GM12873 (cell line): Measurements from ENCODE around the gene ICE1.

Source experiments
- CTCF ChIP-seq: IDR thresholded peaks from 2 replicates; pipeline ENCODE4 v1.5.1; 2012; ENCODE audit warnings: low read depth, mild to moderate bottlenecking, moderate library complexity, low read length, control low read depth; ENCODE audit not compliant: insufficient read depth; ENCODE audit errors: missing control alignments

ICE1 gene

GRCh38 chr5:5381310-5381913, 41.1 kb upstream of the ICE1 start:
- no peak for TF ChIP-seq CTCF

GRCh38 chr5:5383461-5383860, 39.0 kb upstream of the ICE1 start:
- no peak for TF ChIP-seq CTCF

- no peak for TF ChIP-seq CTCF
Measured at GRCh38 chr5:5384660-5385330, 37.7 kb upstream of the ICE1 start.

DNA sequence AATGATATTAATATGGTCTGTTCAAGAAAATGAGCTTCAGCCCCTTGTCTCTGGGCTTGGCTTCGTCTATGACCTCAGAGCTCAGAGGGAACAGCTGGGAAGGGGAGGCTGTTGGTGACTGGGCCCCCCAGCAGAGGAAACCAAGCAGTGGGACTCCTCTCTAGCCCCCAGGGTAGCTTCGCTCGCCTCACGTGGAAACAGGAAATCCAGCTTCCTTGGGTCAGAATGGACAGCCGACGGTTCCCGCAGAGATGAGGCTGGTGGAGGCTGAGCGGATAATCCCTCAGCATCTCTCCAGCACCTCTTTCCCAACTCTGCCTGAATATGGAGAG, 37.2 kb upstream of the ICE1 start:
- TF ChIP-seq CTCF, result no peak

- no peak for TF ChIP-seq CTCF
Measured at GRCh38 chr5:5386329-5386728, 36.1 kb upstream of the ICE1 start.

DNA sequence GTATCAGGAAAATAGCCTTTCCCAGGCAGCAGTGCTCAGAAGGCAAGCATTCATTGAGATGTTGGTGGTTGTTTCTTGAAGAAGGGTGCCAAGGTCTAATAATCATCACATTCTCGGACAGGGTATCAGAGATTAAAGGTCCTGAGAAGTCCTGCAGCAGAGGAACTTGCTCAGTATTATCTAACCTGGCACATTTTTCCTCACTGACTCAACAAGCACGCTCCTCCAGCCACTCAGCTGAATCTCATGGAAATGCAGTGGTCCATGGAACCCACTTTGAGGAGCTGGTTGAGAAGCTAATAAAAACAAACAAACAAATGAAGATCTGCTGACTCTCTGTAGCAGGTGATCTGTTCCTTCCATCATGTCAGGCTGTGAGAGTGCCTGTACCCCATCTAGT, 35.3 kb upstream of the ICE1 start:
- TF ChIP-seq CTCF, result no peak

DNA sequence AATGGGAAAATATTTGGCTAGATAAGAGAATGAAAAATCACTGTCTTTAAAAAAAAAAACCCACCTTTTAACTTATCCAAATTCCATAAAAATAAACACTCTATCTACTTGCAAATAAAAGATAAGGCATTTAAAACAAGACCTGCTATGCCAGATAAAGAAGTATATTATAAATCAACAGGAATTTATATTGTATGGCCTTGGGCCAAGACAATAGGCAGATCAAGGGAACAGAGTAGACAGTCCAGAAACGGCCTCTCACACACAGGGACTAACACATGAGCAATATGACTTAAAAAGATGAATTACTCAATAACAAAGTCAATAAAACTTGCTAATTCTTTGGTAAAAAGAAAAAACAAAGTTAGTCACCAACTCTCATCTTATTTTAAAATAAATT, 34.7 kb upstream of the ICE1 start:
- no peak for TF ChIP-seq CTCF
